Measurements from ENCODE around the gene SAMD14.

SAMD14 gene

DNA sequence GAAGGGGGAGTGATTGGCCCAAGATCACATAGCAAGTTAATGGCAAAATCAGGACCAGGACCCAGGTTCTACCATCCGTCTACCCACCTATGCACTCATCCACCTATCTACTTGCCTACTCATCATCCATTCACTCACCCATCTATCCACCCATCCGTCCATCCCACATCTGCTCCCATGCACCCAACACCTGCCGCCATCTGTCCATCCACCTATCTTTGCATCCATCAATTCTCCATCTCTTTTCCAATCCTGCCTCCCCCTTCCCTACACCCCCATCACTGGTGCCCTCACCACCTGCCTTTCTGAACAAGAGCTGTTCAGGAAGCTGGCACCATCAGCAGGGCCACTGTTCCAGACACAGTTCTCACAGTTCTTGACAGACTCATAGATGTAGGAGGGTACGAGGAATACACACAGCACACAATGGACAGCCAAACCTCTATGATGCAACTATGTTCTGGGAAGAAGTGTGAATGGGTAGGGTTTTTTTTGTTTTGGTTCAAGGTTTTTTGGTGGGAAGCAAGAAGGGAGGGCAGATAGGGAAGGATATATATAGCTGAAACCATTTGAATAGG is 4.5 kb downstream of the SAMD14 start:
- Histone ChIP-seq H3K27ac (no peak overlapping the region), H3K4me2 (no peak overlapping the region), H3K4me1 (peaks cover 19 to 30% (median 25%) of the 10 kb centered on the region in 10 experiments), H3K27me3 (peaks cover 24 to 54% (median 35%) of the 10 kb centered on the region in 11 experiments), H3K36me3 (no peaks in the 10 kb centered on the region), H4K20me1 (peaks cover 0 to 15% (median under 1%) of the 10 kb centered on the region in 11 experiments; a peak in 6 of 22 replicates), H3K9me3 (replicated peaks in 1 of 11) (0 out of 22 replicates have a peak, but pooled peaks cover 0 to 4% (median 0%) of the 10 kb centered on the region in 11 experiments), H3K4me3 (no peak overlapping the region), H3K9ac (no peak overlapping the region)
- no peak for TF ChIP-seq Cebpa-rat (IDR thresholded peaks at IDR 0.05)

DNA sequence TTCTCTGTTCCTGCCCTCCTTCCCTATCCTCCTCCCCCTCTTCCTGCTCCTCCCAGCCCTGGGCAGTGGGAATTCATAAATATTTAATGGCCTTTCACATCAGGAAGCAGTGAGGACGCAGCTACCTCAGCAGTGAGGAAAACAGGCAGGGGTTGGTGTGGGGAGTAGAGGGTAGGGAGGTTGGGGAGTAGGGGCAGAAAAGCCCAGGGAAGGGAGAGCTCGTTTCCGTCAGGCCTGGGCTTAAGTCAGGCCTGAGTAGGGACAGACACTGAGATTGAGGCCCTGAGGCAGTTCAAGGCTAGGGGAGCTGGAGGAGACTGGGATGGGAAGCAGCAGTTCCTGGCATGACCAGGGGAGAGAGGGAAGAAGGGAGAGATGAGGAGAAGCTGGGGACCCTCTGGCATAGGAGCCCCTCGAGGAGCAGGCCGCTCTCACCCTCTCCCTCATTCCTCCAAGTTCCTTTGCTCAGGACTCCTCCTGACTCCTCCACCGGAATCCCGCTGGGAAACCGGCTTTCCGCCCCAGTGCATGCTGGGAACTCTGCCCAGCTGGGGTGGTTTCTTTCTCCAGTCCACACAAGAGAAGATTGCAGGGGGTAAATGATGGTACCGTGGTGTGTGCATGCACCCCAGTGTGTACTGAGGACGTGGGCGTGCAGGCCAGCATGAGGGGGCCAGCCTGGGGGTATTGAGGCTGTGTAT is 6.2 kb downstream of the SAMD14 start:
- peaks cover 0 to 20% (median 0%) of the 10 kb centered on the region in 11 experiments; a peak in 4 of 22 replicates for H4K20me1 ChIP-seq
- no peak overlapping the region for H3K4me2 ChIP-seq
- no peak overlapping the region for H3K27ac ChIP-seq
- no peak for TF ChIP-seq Cebpa-rat (IDR thresholded peaks at IDR 0.05)
- no peak overlapping the region for H3K9ac ChIP-seq
- H3K27me3 ChIP-seq, result peaks cover 17 to 54% (median 28%) of the 10 kb centered on the region in 11 experiments
- no peak overlapping the region for H3K4me3 ChIP-seq
- peaks cover 16 to 19% (median 17%) of the 10 kb centered on the region in 10 experiments for H3K4me1 ChIP-seq
- H3K36me3 ChIP-seq, result no peaks in the 10 kb centered on the region
- H3K9me3 ChIP-seq (replicated peaks in 1 of 11), result 0 out of 22 replicates have a peak, but pooled peaks cover 0 to 4% (median 0%) of the 10 kb centered on the region in 11 experiments

GRCh38 chr17:50122945-50123344 is 7.0 kb downstream of the SAMD14 start:
- Histone ChIP-seq H4K20me1 (peaks cover 0 to 16% (median 0%) of the 10 kb centered on the region in 11 experiments; a peak in 2 of 22 replicates), H3K36me3 (no peaks in the 10 kb centered on the region), H3K4me1 (peaks cover 9 to 10% (median 9%) of the 10 kb centered on the region in 10 experiments), H3K9ac (no peak overlapping the region), H3K9me3 (replicated peaks in 1 of 11) (no peaks in the 10 kb centered on the region), H3K4me2 (no peak overlapping the region), H3K27me3 (peaks cover 20 to 54% (median 28%) of the 10 kb centered on the region in 11 experiments; a peak in 21 of 22 replicates), H3K27ac (no peak overlapping the region), H3K4me3 (no peak overlapping the region)
- no peak for TF ChIP-seq Cebpa-rat (IDR thresholded peaks at IDR 0.05)

- Histone ChIP-seq H3K27ac (no peak overlapping the region), H4K20me1 (peaks cover 0 to 19% (median 0%) of the 10 kb centered on the region in 11 experiments; a peak in 4 of 22 replicates), H3K9ac (no peak overlapping the region), H3K4me3 (no peak overlapping the region), H3K4me1 (peaks cover 7 to 10% (median 10%) of the 10 kb centered on the region in 10 experiments; a peak in 19 of 20 replicates), H3K9me3 (replicated peaks in 1 of 11) (no peaks in the 10 kb centered on the region), H3K36me3 (no peaks in the 10 kb centered on the region), H3K27me3 (peaks cover 32 to 69% (median 42%) of the 10 kb centered on the region in 11 experiments), H3K4me2 (no peak overlapping the region)
- no peak for TF ChIP-seq Cebpa-rat (IDR thresholded peaks at IDR 0.05)
Observed at GRCh38 chr17:50120475-50121253, 9.3 kb downstream of the SAMD14 start.

GRCh38 chr17:50118828-50119218 is 11.1 kb downstream of the SAMD14 start:
- no peak overlapping the region for H3K4me2 ChIP-seq
- no peak overlapping the region for H3K27ac ChIP-seq
- no peaks in the 10 kb centered on the region for H3K9me3 ChIP-seq (replicated peaks in 1 of 11)
- H3K9ac ChIP-seq, result no peak overlapping the region
- TF ChIP-seq Cebpa-rat (IDR thresholded peaks at IDR 0.05), result no peak
- H4K20me1 ChIP-seq, result peaks cover 0 to 31% (median 0%) of the 10 kb centered on the region in 11 experiments; a peak in 4 of 22 replicates
- no peaks in the 10 kb centered on the region for H3K36me3 ChIP-seq
- H3K4me3 ChIP-seq, result no peak overlapping the region
- peaks cover 32 to 71% (median 42%) of the 10 kb centered on the region in 11 experiments for H3K27me3 ChIP-seq
- H3K4me1 ChIP-seq, result peaks cover 7 to 10% (median 10%) of the 10 kb centered on the region in 10 experiments; a peak in 19 of 20 replicates

- Histone ChIP-seq H3K27me3 (peaks cover 32 to 65% (median 42%) of the 10 kb centered on the region in 11 experiments), H3K9me3 (replicated peaks in 1 of 11) (no peaks in the 10 kb centered on the region), H3K4me2 (no peak overlapping the region), H4K20me1 (peaks cover 0 to 35% (median 0%) of the 10 kb centered on the region in 11 experiments; a peak in 4 of 22 replicates), H3K27ac (no peak overlapping the region), H3K4me3 (no peak overlapping the region), H3K4me1 (peaks cover 7 to 10% (median 10%) of the 10 kb centered on the region in 10 experiments; a peak in 19 of 20 replicates), H3K36me3 (no peaks in the 10 kb centered on the region), H3K9ac (no peak overlapping the region)
- no peak for TF ChIP-seq Cebpa-rat (IDR thresholded peaks at IDR 0.05)
Observed at GRCh38 chr17:50118076-50118827, 11.7 kb downstream of the SAMD14 start.

DNA sequence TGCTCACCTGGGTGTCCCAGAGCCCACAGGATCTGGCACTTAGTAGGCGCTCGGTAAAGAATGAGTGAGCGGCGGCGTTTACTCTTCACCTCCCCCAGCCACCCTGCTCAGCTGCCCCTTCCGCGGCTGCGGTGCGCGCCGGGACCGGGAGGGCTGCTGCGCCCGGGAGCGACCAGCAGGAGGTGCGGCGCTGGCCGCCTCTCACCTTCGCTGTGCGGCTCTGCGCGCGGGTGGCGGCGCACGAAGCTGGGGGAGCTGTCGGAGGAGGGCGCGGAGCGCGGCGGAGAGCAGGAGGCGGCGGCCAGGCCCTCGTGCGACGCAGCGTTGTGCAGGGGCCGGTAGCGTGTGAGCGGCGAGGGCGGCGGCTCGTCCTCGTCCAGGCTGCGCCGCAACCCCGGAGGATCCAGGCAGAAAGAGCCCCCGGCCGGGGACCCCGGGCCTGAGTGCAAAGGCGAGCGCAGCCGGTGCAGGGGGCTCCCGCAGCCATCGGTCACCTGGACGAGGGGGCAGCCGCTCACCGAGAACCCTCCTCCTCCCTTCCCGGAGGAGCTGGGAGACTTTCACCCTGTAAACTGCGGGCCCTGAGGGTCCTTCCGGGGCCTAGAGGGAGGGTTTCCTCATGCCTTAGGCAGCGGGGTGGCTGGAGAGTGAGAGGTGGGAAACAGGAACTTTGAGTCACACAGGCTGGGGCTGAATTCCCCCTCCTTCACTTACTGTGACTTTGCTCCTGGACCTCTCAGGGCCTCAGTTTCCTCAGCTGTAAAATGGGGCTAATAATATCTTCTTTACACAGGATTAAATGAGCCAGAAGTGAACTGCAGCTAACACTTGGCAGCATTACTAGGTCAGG is 12.5 kb downstream of the SAMD14 start:
- Histone ChIP-seq H3K4me3 (peak overlapping the region; percentile 30 to 60 (median 46); a peak in 18 of 20 replicates), H3K4me2 (peak overlapping the region; percentile 81 to 95 (median 88)), H3K9ac (peak overlapping the region in 10 of 11 experiments; percentile 31 to 71 (median 58); a peak in 17 of 22 replicates)

More for the DNA sequence above, 12.5 kb downstream of the SAMD14 start:
- Histone ChIP-seq H3K4me1 (peaks cover 7 to 10% (median 10%) of the 10 kb centered on the region in 10 experiments; a peak in 19 of 20 replicates), H3K27me3 (peaks cover 32 to 57% (median 42%) of the 10 kb centered on the region in 11 experiments), H4K20me1 (peaks cover 0 to 42% (median 0%) of the 10 kb centered on the region in 11 experiments; a peak in 4 of 22 replicates), H3K36me3 (no peaks in the 10 kb centered on the region), H3K9me3 (replicated peaks in 1 of 11) (no peaks in the 10 kb centered on the region), H3K27ac (peak overlapping the region in 3 of 11 experiments; percentile 6 to 51 (median 41); a peak in 4 of 22 replicates)
- TF ChIP-seq Cebpa-rat (IDR thresholded peaks at IDR 0.05), result no peak

Measured in BLaER1 treated with 17β-estradiol and CSF1 and Interleukin-3, amounts not matched to agents 10 nM and 100 nM (cell line).